GM21367 (cell line): ENCODE results near the gene LGALS12.

ENCODE experiments used
- ATAC-seq: cut with Tn5 transposase; IDR thresholded peaks from one replicate; pipeline ENCODE4 v1.9.1; 2021; ENCODE audit not compliant: unreplicated experiment

The LGALS12 gene

GRCh38 chr11:63558459-63559157 lies 52.7 kb downstream of the LGALS12 start:
- ATAC-seq: no peak

- ATAC-seq: no peak
Observed at GRCh38 chr11:63560506-63561180, 54.8 kb downstream of the LGALS12 start.

GRCh38 chr11:63563201-63564055 lies 57.5 kb downstream of the LGALS12 start, which contains the start of gene PLAAT2:
PLAAT2 (minus strand) TSS chr11:63563379; CDS start chr11:63563324, 55 bp downstream.
- ATAC-seq: no peak

- ATAC-seq: peak; percentile 53
Observed at GRCh38 chr11:63564056-63564774, 58.3 kb downstream of the LGALS12 start.

- ATAC-seq: no peak
Observed at GRCh38 chr11:63564784-63565350, 59.0 kb downstream of the LGALS12 start.
